Activated CD4-positive, alpha-beta memory T cell treated with anti-CD3 and anti-CD28 coated beads, Interleukin-2, amount 10 ng/mL, durations not matched to agents 7 days and 5 days (primary cell): ENCODE results near the gene PPP3R1. TPM values are rescaled to one million over a fixed set of nuclear protein-coding genes. Genes with fewer than 3 reads are reported as not detected.
A peak's percentile ranks its signal among the peaks of the same experiment; 100 is the strongest.

Experiments used
- CTCF ChIA-PET: fragments of 350-600 bp; sonication (Branson Sonifier 250); formaldehyde crosslinking; loops from one replicate; lab custom pipeline; 2021; ENCODE audit warnings: antibody characterized with exemption, inconsistent platforms; lab: Charles Lee
- POLR2A ChIA-PET: fragments of 350-600 bp; sonication (Branson Sonifier 250); formaldehyde crosslinking; loops from one replicate; lab custom pipeline; 2021; ENCODE audit warnings: antibody characterized with exemption; lab: Charles Lee
- DNase-seq: peaks from one replicate; pipeline ENCODE4 v3.0.0-alpha.2; 2020
- H3K27ac Mint-ChIP-seq: one replicate; pipeline ENCODE4 v1.8.0; 2021; ENCODE audit warnings: mild to moderate bottlenecking, mixed read lengths
- H3K27me3 Mint-ChIP-seq: one replicate; pipeline ENCODE4 v1.8.0; 2021; ENCODE audit warnings: mixed read lengths
- H3K36me3 Mint-ChIP-seq: one replicate; pipeline ENCODE4 v1.8.0; 2021; ENCODE audit warnings: low read depth, mixed read lengths
- H3K4me1 Mint-ChIP-seq: one replicate; pipeline ENCODE4 v1.8.0; 2021; ENCODE audit warnings: mixed read lengths
- H3K4me3 Mint-ChIP-seq: one replicate; pipeline ENCODE4 v1.8.0; 2021; ENCODE audit warnings: mild to moderate bottlenecking, mixed read lengths
- H3K9me3 Mint-ChIP-seq: one replicate; pipeline ENCODE4 v1.8.0; 2021; ENCODE audit warnings: mixed read lengths
- total RNA-seq, 2 experiments: library from RNA; stranded (reverse); gene quantifications; one replicate each; pipeline ENCODE4 v1.2.3, GENCODE V29; 2021

The PPP3R1 gene
- total RNA-seq, 2 experiments from 2014 or later, result 80.0 to 92.9 TPM

- no peak for DNase-seq
- Mint-ChIP-seq H3K36me3 (peaks cover 2% of the 10 kb centered on the region), H3K27me3 (no peaks in the 10 kb centered on the region), H3K4me3 (no peak overlapping the region), H3K9me3 (no peaks in the 10 kb centered on the region), H3K4me1 (peaks cover 32% of the 10 kb centered on the region), H3K27ac (no peak overlapping the region)
- ChIA-PET POLR2A (interaction anchor here (0.6 to 1.4 kb wide), 3 partner anchors 38 to 57 kb away, joined by 3 to 5 read pairs (median 3); partner anchors contain the start of gene PPP3R1), CTCF (interaction anchor here (1.0 to 5.1 kb wide), 12 partner anchors 8 to 166 kb away, joined by 3 to 41 read pairs (median 6); no protein-coding TSS in a partner anchor)
These were observed 57.2 kb downstream of the PPP3R1 start for GRCh38 chr2:68195096-68195495.

- H3K4me1 Mint-ChIP-seq, result peaks cover 33% of the 10 kb centered on the region
- no peak overlapping the region for H3K27ac Mint-ChIP-seq
- H3K36me3 Mint-ChIP-seq, result peaks cover 2% of the 10 kb centered on the region
- H3K4me3 Mint-ChIP-seq, result no peak overlapping the region
- no peak for DNase-seq
- CTCF ChIA-PET, result interaction anchor here (1.2 to 5.1 kb wide), 5 partner anchors 8 to 248 kb away, joined by 4 to 41 read pairs (median 7); no protein-coding TSS in a partner anchor
- H3K27me3 Mint-ChIP-seq, result no peaks in the 10 kb centered on the region
- H3K9me3 Mint-ChIP-seq, result no peaks in the 10 kb centered on the region
- POLR2A ChIA-PET, result interaction anchor here (1.4 kb wide), 1 partner anchor 59 kb away, joined by 5 read pairs; the partner anchor contains the start of gene PPP3R1
These were observed 58.5 kb downstream of the PPP3R1 start for GRCh38 chr2:68193787-68194372.

GRCh38 chr2:68193144-68193543 lies 59.2 kb downstream of the PPP3R1 start:
- Mint-ChIP-seq H3K9me3 (no peaks in the 10 kb centered on the region), H3K27ac (no peak overlapping the region)
- POLR2A ChIA-PET, result no interaction called here

GRCh38 chr2:68190991-68191731 lies 61.2 kb downstream of the PPP3R1 start:
- H3K4me1 Mint-ChIP-seq, result peaks cover 36% of the 10 kb centered on the region
- no peak for DNase-seq

More at GRCh38 chr2:68193144-68193543, 59.2 kb downstream of the PPP3R1 start:
- no peak for DNase-seq
- peaks cover 2% of the 10 kb centered on the region for H3K36me3 Mint-ChIP-seq
- H3K4me1 Mint-ChIP-seq, result peaks cover 39% of the 10 kb centered on the region
- H3K27me3 Mint-ChIP-seq, result no peaks in the 10 kb centered on the region
- CTCF ChIA-PET, result interaction anchor here (1.1 to 5.1 kb wide), 5 partner anchors 11 to 248 kb away, joined by 3 to 41 read pairs (median 5); no protein-coding TSS in a partner anchor
- H3K4me3 Mint-ChIP-seq, result no peak overlapping the region

GRCh38 chr2:68189991-68190784 lies 62.1 kb downstream of the PPP3R1 start:
- ChIA-PET CTCF (interaction anchor here (0.8 to 1.9 kb wide), 5 partner anchors 10 to 250 kb away, joined by 3 to 9 read pairs (median 4); no protein-coding TSS in a partner anchor), POLR2A (interaction anchor here (1.1 to 1.2 kb wide), 2 partner anchors 61 to 63 kb away, joined by 3 to 4 read pairs; partner anchors contain the start of gene PPP3R1)
- DNase-seq, result no peak
- Mint-ChIP-seq H3K4me3 (no peak overlapping the region), H3K27ac (peak overlapping the region; percentile 48), H3K36me3 (peaks cover 16% of the 10 kb centered on the region), H3K9me3 (no peaks in the 10 kb centered on the region), H3K27me3 (no peaks in the 10 kb centered on the region), H3K4me1 (peaks cover 35% of the 10 kb centered on the region)

More at GRCh38 chr2:68190991-68191731, 61.2 kb downstream of the PPP3R1 start:
- H3K27ac Mint-ChIP-seq, result no peak overlapping the region
- no peak overlapping the region for H3K4me3 Mint-ChIP-seq
- H3K36me3 Mint-ChIP-seq, result peaks cover 8% of the 10 kb centered on the region
- CTCF ChIA-PET, result interaction anchor here (1.1 kb wide), 1 partner anchor 249 kb away, joined by 3 read pairs; no protein-coding TSS in a partner anchor
- POLR2A ChIA-PET, result interaction anchor here (0.8 kb wide), 1 partner anchor 108 kb away, joined by 3 read pairs; no protein-coding TSS in a partner anchor
- H3K9me3 Mint-ChIP-seq, result no peaks in the 10 kb centered on the region
- H3K27me3 Mint-ChIP-seq, result no peaks in the 10 kb centered on the region

- Mint-ChIP-seq H3K36me3 (peaks cover 26% of the 10 kb centered on the region), H3K27me3 (no peaks in the 10 kb centered on the region), H3K4me3 (peak overlapping the region; percentile 44), H3K9me3 (no peaks in the 10 kb centered on the region), H3K27ac (no peak overlapping the region), H3K4me1 (peaks cover 32% of the 10 kb centered on the region)
- ChIA-PET POLR2A (interaction anchor here (0.7 to 1.5 kb wide), 6 partner anchors 8 to 64 kb away, joined by 3 to 5 read pairs (median 4); partner anchors contain the start of genes PNO1 and PPP3R1), CTCF (interaction anchor here (1.0 to 1.9 kb wide), 8 partner anchors 7 to 104 kb away, joined by 3 to 9 read pairs (median 4); no protein-coding TSS in a partner anchor)
- DNase-seq, result no peak
These were observed 63.5 kb downstream of the PPP3R1 start for GRCh38 chr2:68188831-68189230.

GRCh38 chr2:68187329-68187728 lies 65.0 kb downstream of the PPP3R1 start:
- DNase-seq, result no peak
- POLR2A ChIA-PET, result no interaction called here
- CTCF ChIA-PET, result interaction anchor here (1.4 to 4.0 kb wide), 4 partner anchors 9 to 11 kb away, joined by 3 to 22 read pairs (median 6); no protein-coding TSS in a partner anchor
- Mint-ChIP-seq H3K4me3 (no peak overlapping the region), H3K4me1 (peaks cover 32% of the 10 kb centered on the region), H3K27me3 (no peaks in the 10 kb centered on the region), H3K9me3 (no peaks in the 10 kb centered on the region), H3K27ac (no peak overlapping the region), H3K36me3 (peaks cover 34% of the 10 kb centered on the region)

GRCh38 chr2:68185541-68186164 lies 66.7 kb downstream of the PPP3R1 start:
- CTCF ChIA-PET, result interaction anchor here (0.9 to 4.0 kb wide), 17 partner anchors 8 to 97 kb away, joined by 3 to 22 read pairs (median 5); a partner anchor contains a TSS
- Mint-ChIP-seq H3K9me3 (no peaks in the 10 kb centered on the region), H3K4me1 (peaks cover 24% of the 10 kb centered on the region), H3K27ac (no peak overlapping the region), H3K4me3 (no peak overlapping the region), H3K27me3 (no peaks in the 10 kb centered on the region), H3K36me3 (peaks cover 45% of the 10 kb centered on the region)
- POLR2A ChIA-PET, result interaction anchor here (1.2 to 1.5 kb wide), 2 partner anchors 28 to 67 kb away, joined by 4 read pairs; partner anchors contain the start of genes PNO1 and PPP3R1
- DNase-seq, result peak; percentile 58

GRCh38 chr2:68182902-68183301 lies 69.4 kb downstream of the PPP3R1 start:
- H3K27ac Mint-ChIP-seq, result no peak overlapping the region
- no peak overlapping the region for H3K4me3 Mint-ChIP-seq
- H3K9me3 Mint-ChIP-seq, result no peaks in the 10 kb centered on the region
- no peak for DNase-seq
- peaks cover 8% of the 10 kb centered on the region for H3K4me1 Mint-ChIP-seq
- H3K36me3 Mint-ChIP-seq, result peaks cover 60% of the 10 kb centered on the region
- ChIA-PET CTCF (interaction anchor here (1.0 kb wide), 1 partner anchor 100 kb away, joined by 3 read pairs; no protein-coding TSS in a partner anchor), POLR2A (interaction anchor here (1.6 kb wide), 1 partner anchor 13 kb away, joined by 3 read pairs; no protein-coding TSS in a partner anchor)
- no peaks in the 10 kb centered on the region for H3K27me3 Mint-ChIP-seq

- no peak overlapping the region for H3K27ac Mint-ChIP-seq
- peaks cover 4% of the 10 kb centered on the region for H3K4me1 Mint-ChIP-seq
- no peak for DNase-seq
- no peaks in the 10 kb centered on the region for H3K9me3 Mint-ChIP-seq
- H3K36me3 Mint-ChIP-seq, result peaks cover 47% of the 10 kb centered on the region
- no peak overlapping the region for H3K4me3 Mint-ChIP-seq
- no peaks in the 10 kb centered on the region for H3K27me3 Mint-ChIP-seq
- ChIA-PET CTCF (interaction anchor here (0.9 to 1.3 kb wide), 3 partner anchors 11 to 22 kb away, joined by 3 to 4 read pairs (median 4); no protein-coding TSS in a partner anchor), POLR2A (interaction anchor here (1.1 to 1.2 kb wide), 2 partner anchors 10 to 74 kb away, joined by 4 read pairs; no protein-coding TSS in a partner anchor)
These were observed 73.2 kb downstream of the PPP3R1 start for GRCh38 chr2:68178954-68179627.

GRCh38 chr2:68178432-68178831 lies 73.9 kb downstream of the PPP3R1 start:
- Mint-ChIP-seq H3K9me3 (no peaks in the 10 kb centered on the region), H3K4me3 (no peak overlapping the region), H3K36me3 (peaks cover 47% of the 10 kb centered on the region), H3K4me1 (peaks cover 7% of the 10 kb centered on the region), H3K27ac (peak overlapping the region; percentile 12), H3K27me3 (no peaks in the 10 kb centered on the region)
- POLR2A ChIA-PET, result interaction anchor here (0.8 kb wide), 1 partner anchor 9 kb away, joined by 4 read pairs; no protein-coding TSS in a partner anchor
- no peak for DNase-seq
- CTCF ChIA-PET, result interaction anchor here (1.2 kb wide), 1 partner anchor 8 kb away, joined by 3 read pairs; no protein-coding TSS in a partner anchor
